ENCODE results near the gene FCGR3B.
"Not testable (repeated sequence)": the region's sequence is repeated elsewhere in the genome, so short reads cannot be mapped to it uniquely, and the experiment has no call there.

The FCGR3B gene

GRCh38 chr1:161638251-161638993 is 7.4 kb upstream of the FCGR3B start:
- not testable (repeated sequence) for DNase-seq (ENCODE audit: low spot score)

- not testable (repeated sequence) for DNase-seq (ENCODE audit: low spot score)
Observed at GRCh38 chr1:161636976-161637375, 6.0 kb upstream of the FCGR3B start.

GRCh38 chr1:161636189-161636782 is 5.3 kb upstream of the FCGR3B start:
- DNase-seq (ENCODE audit: low spot score) = not testable (repeated sequence)

GRCh38 chr1:161634993-161635392 is 4.0 kb upstream of the FCGR3B start:
- DNase-seq (ENCODE audit: low spot score) = not testable (repeated sequence)

GRCh38 chr1:161630128-161630742 is 741 bp downstream of the FCGR3B start:
- not testable (repeated sequence) for DNase-seq (ENCODE audit: low spot score)

GRCh38 chr1:161626445-161627146 is 4.4 kb downstream of the FCGR3B start:
- DNase-seq (ENCODE audit: low spot score) = not testable (repeated sequence)

- DNase-seq (ENCODE audit: low spot score) = not testable (repeated sequence)
Observed at GRCh38 chr1:161624605-161625004, 6.4 kb downstream of the FCGR3B start.

GRCh38 chr1:161623401-161624051 is 7.5 kb downstream of the FCGR3B start:
- DNase-seq (ENCODE audit: low spot score) = not testable (repeated sequence)

- not testable (repeated sequence) for DNase-seq (ENCODE audit: low spot score)
Observed at GRCh38 chr1:161622054-161622453, 8.9 kb downstream of the FCGR3B start.

GRCh38 chr1:161621181-161622000 is 9.6 kb downstream of the FCGR3B start:
- DNase-seq (ENCODE audit: low spot score) = peak; percentile 85

- not testable (repeated sequence) for DNase-seq (ENCODE audit: low spot score)
Observed at GRCh38 chr1:161620399-161620798, 10.6 kb downstream of the FCGR3B start.

GRCh38 chr1:161618517-161618916 is 12.5 kb downstream of the FCGR3B start:
- not testable (repeated sequence) for DNase-seq (ENCODE audit: low spot score)

GRCh38 chr1:161616417-161616816 is 14.6 kb downstream of the FCGR3B start:
- not testable (repeated sequence) for DNase-seq (ENCODE audit: low spot score)

- not testable (repeated sequence) for DNase-seq (ENCODE audit: low spot score)
Observed at GRCh38 chr1:161613142-161613514, 17.8 kb downstream of the FCGR3B start.

- DNase-seq (ENCODE audit: low spot score) = peak; percentile 98
Observed at GRCh38 chr1:161612322-161613141, 18.4 kb downstream of the FCGR3B start.

- peak; percentile 75 for DNase-seq (ENCODE audit: low spot score)
Observed at GRCh38 chr1:161611866-161612321, 19.1 kb downstream of the FCGR3B start.

GRCh38 chr1:161610198-161610597 is 20.8 kb downstream of the FCGR3B start:
- not testable (repeated sequence) for DNase-seq (ENCODE audit: low spot score)

- DNase-seq (ENCODE audit: low spot score) = not testable (repeated sequence)
Observed at GRCh38 chr1:161606541-161607336, 24.2 kb downstream of the FCGR3B start.
